Measurements from ENCODE around the gene FN3K.

FN3K gene

DNA sequence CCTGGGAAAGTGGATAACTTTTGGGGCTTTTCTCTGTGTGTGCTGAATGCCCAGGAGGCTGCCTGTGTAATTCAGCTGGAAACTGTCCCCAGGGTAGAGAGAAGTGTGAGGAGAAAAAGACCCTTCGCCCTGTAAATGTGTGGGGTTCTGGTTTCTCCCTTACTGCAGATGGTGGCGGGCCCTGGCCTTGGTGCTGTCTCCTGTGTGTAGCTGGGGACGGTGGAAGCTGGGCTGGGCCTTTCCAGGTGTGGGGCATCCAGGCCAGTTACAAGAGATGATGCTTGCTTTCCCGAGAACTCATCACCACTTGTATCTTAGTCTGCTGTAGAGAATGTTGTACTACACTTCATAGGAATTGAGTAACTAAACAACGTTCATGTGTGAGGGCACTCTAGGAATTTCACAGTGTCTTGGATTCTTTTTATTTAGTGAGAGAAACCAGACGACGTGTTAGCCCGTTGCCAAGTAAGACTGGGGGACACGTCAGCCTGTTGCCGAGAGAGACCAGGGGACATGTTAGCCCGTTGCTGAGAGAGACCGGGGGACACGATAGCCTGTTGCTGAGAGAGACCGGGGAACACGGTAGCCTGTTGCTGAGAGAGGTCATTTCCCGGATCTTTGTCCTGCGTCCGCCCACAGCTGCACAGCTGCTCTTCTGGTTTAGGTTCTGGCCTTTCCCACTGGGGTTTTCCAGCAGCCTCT lies 59.5 kb downstream of the FN3K start:
- in situ Hi-C loops (cut with MboI; ENCODE audit: low sequenced_read_pairs, unreplicated experiment), result no loop called here
- TF ChIP-seq, protein P1, sequence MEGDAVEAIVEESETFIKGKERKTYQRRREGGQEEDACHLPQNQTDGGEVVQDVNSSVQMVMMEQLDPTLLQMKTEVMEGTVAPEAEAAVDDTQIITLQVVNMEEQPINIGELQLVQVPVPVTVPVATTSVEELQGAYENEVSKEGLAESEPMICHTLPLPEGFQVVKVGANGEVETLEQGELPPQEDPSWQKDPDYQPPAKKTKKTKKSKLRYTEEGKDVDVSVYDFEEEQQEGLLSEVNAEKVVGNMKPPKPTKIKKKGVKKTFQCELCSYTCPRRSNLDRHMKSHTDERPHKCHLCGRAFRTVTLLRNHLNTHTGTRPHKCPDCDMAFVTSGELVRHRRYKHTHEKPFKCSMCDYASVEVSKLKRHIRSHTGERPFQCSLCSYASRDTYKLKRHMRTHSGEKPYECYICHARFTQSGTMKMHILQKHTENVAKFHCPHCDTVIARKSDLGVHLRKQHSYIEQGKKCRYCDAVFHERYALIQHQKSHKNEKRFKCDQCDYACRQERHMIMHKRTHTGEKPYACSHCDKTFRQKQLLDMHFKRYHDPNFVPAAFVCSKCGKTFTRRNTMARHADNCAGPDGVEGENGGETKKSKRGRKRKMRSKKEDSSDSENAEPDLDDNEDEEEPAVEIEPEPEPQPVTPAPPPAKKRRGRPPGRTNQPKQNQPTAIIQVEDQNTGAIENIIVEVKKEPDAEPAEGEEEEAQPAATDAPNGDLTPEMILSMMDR (IDR thresholded peaks at IDR 0.05; ENCODE audit: borderline replicate concordance, control extremely low read depth, extremely low read depth, insufficient read depth, missing control alignments), result no peak
- DNase-seq (ENCODE audit: low spot score), result no peak

DNA sequence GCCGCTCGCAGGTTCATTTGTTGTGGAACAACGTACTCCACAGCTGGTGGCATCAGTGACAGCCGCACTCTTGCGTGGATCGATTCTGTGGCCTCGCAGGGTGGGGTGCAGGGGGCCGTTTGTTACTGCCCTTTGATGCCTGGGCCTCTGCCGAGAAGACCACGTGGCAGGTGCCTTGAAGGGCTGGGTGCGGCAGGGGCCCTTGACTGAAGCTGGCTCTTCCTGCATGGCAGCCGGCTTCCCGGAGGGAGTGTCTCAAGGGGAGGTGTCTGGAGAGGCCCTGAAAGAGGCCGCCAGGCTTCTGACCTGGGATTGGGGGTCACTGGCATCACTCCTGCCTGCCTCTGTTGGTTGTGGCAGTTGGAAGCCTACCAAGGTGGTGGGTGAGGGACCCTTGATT lies 60.2 kb downstream of the FN3K start:
- TF ChIP-seq, protein P1 (IDR thresholded peaks at IDR 0.05; ENCODE audit: borderline replicate concordance, control extremely low read depth, extremely low read depth, insufficient read depth, missing control alignments), result no peak
- DNase-seq (ENCODE audit: low spot score), result no peak
- in situ Hi-C loops (cut with MboI; ENCODE audit: low sequenced_read_pairs, unreplicated experiment), result no loop called here

DNA sequence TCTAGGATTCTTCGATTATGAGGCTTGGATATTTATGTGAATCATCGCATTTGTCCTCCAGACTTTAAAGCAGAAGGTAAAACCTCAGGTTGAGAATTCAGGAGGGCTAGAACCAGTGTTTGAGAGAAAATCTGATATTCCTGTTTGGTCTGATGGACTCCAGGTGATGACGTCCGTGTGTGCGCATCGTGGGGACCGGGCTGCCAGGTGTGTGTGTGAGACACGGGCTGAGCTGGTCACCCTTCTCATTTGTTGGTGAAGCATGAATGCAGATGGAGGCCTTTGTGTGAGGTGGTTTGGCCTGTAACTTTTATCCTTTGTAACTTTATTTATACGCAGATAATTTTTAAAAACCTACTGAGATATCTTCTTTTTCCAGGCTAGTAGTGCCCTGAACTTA lies 61.6 kb downstream of the FN3K start:
- in situ Hi-C loops (cut with MboI; ENCODE audit: low sequenced_read_pairs, unreplicated experiment), result no loop called here
- TF ChIP-seq, protein P1 (IDR thresholded peaks at IDR 0.05; ENCODE audit: borderline replicate concordance, control extremely low read depth, extremely low read depth, insufficient read depth, missing control alignments), result no peak
- no peak for DNase-seq (ENCODE audit: low spot score)

DNA sequence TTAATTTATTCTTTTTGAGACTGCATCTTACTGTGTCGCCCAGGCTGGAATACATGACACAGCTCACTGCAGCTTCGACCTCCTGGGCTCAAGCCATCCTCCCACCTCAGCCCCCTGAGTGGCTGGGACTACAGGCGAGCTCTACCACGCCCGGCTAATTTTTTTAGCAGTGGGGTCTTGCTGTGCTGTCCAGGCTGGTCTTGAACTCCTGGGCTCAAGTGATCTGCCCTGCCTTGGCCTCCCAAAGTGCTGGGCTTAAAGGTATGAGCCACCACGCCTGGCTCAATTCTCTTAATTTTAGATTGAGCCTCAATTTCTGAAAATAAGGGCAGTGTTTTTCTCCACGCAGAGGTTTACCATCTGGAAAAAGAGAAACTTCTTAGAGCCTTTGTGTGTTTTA lies 63.3 kb downstream of the FN3K start:
- TF ChIP-seq, protein P1 (IDR thresholded peaks at IDR 0.05; ENCODE audit: borderline replicate concordance, control extremely low read depth, extremely low read depth, insufficient read depth, missing control alignments), result no peak
- DNase-seq (ENCODE audit: low spot score), result no peak
- in situ Hi-C loops (cut with MboI; ENCODE audit: low sequenced_read_pairs, unreplicated experiment), result no loop called here

DNA sequence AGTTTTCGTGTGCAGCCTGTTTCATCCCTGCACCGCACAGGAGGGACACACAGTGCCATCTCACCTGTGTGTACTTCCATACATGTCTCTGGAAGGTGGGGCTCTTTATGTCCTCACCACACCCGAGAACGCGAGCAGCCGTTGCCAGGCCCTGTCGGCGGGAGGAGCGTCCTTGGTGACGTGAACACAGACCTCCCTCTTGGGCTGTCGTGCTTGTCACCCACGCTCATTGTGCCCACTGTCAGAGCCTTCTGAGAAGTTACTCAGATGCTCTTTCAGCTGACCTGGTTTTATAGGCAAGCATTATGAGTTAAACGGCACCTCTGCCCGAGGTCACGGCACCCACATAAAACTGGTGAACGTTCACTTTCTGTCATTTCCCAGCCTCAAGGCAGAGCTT lies 64.2 kb downstream of the FN3K start:
- in situ Hi-C loops (cut with MboI; ENCODE audit: low sequenced_read_pairs, unreplicated experiment), result no loop called here
- DNase-seq (ENCODE audit: low spot score), result no peak
- TF ChIP-seq, protein P1 (IDR thresholded peaks at IDR 0.05; ENCODE audit: borderline replicate concordance, control extremely low read depth, extremely low read depth, insufficient read depth, missing control alignments), result no peak

All from GM13976 (cell line).